Measurements from ENCODE around the gene PPID. TPM values are rescaled to one million over a fixed set of nuclear protein-coding genes. Genes with fewer than 3 reads are reported as not detected.

PPID gene
- total and polyA plus RNA-seq, 2 of the 13 experiments (the other 11 are each of a cell fraction or from before 2014, with no cell fraction given) = 15.4 to 63.4 TPM

DNA sequence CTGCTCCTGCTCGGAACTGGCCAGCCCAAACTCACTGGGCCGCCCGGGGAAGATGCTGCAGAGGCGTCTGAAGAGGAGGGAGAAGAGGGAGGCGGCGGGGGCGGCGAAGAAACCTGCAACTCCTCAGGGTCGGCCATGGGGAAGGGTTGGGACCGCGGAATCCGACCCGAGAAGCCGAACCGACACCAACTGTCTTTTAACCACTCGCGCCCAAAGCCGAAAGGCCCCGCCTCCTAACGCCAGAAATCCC is 51.6 kb downstream of the PPID start, which contains the start of gene C4orf46 (continued):
- TF ChIP-seq, protein P1, sequence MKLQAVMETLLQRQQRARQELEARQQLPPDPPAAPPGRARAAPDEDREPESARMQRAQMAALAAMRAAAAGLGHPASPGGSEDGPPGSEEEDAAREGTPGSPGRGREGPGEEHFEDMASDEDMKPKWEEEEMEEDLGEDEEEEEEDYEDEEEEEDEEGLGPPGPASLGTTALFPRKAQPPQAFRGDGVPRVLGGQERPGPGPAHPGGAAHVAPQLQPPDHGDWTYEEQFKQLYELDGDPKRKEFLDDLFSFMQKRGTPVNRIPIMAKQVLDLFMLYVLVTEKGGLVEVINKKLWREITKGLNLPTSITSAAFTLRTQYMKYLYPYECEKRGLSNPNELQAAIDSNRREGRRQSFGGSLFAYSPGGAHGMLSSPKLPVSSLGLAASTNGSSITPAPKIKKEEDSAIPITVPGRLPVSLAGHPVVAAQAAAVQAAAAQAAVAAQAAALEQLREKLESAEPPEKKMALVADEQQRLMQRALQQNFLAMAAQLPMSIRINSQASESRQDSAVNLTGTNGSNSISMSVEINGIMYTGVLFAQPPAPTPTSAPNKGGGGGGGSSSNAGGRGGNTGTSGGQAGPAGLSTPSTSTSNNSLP (IDR thresholded peaks at IDR 0.05; ENCODE audit: low read depth, low read length) = no peak
- TF ChIP-seq, protein P2, sequence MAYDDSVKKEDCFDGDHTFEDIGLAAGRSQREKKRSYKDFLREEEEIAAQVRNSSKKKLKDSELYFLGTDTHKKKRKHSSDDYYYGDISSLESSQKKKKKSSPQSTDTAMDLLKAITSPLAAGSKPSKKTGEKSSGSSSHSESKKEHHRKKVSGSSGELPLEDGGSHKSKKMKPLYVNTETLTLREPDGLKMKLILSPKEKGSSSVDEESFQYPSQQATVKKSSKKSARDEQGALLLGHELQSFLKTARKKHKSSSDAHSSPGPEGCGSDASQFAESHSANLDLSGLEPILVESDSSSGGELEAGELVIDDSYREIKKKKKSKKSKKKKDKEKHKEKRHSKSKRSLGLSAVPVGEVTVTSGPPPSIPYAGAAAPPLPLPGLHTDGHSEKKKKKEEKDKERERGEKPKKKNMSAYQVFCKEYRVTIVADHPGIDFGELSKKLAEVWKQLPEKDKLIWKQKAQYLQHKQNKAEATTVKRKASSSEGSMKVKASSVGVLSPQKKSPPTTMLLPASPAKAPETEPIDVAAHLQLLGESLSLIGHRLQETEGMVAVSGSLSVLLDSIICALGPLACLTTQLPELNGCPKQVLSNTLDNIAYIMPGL (CRISPR knock-in tag; IDR thresholded peaks at IDR 0.05; ENCODE audit: borderline replicate concordance in 1 of 2, low read depth in 1 of 2) = no peak
- TF ChIP-seq SIX4 (CRISPR knock-in tag; IDR thresholded peaks at IDR 0.05) = no peak
- 0 out of 2 replicates have a peak, but pooled peaks have one; percentile 51 for TF ChIP-seq ZNF446 (CRISPR knock-in tag; IDR thresholded peaks at IDR 0.05)
- no peak for TF ChIP-seq SNAI1 (CRISPR knock-in tag; IDR thresholded peaks at IDR 0.05; ENCODE audit: borderline replicate concordance)
- 0 out of 2 replicates have a peak, but pooled peaks have one; percentile 0 for TF ChIP-seq TP53 (CRISPR knock-in tag; conservative IDR thresholded peaks at IDR 0.05)
- TF ChIP-seq NFKB2 (CRISPR knock-in tag; IDR thresholded peaks at IDR 0.05; ENCODE audit: borderline replicate concordance) = no peak
- TF ChIP-seq, protein P3, sequence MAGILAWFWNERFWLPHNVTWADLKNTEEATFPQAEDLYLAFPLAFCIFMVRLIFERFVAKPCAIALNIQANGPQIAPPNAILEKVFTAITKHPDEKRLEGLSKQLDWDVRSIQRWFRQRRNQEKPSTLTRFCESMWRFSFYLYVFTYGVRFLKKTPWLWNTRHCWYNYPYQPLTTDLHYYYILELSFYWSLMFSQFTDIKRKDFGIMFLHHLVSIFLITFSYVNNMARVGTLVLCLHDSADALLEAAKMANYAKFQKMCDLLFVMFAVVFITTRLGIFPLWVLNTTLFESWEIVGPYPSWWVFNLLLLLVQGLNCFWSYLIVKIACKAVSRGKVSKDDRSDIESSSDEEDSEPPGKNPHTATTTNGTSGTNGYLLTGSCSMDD (CRISPR knock-in tag; IDR thresholded peaks at IDR 0.05) = no peak
- 0 out of 2 replicates have a peak, but pooled peaks have one; percentile 16 for TF ChIP-seq ZNF839 (CRISPR knock-in tag; IDR thresholded peaks at IDR 0.05; ENCODE audit: borderline replicate concordance)
- no peak for TF ChIP-seq JDP2 (CRISPR knock-in tag; IDR thresholded peaks at IDR 0.05; ENCODE audit: borderline replicate concordance)
- TF ChIP-seq, protein P4, sequence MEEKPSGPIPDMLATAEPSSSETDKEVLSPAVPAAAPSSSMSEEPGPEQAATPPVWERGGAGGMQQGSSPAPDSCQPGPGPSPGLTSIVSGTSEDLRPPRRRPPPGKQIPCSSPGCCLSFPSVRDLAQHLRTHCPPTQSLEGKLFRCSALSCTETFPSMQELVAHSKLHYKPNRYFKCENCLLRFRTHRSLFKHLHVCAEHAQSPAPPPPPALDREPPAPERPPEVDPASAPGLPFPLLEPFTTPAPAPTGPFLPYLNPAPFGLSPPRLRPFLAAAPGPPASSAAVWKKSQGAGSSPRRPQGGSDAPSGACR (CRISPR knock-in tag; IDR thresholded peaks at IDR 0.05) = no peak
- no peak for TF ChIP-seq TBX3 (IDR thresholded peaks at IDR 0.05; ENCODE audit: borderline replicate concordance)
- no peak for TF ChIP-seq XRCC5 (optimal IDR thresholded peaks at IDR 0.05; ENCODE audit: low read length)
- no peak for TF ChIP-seq TCF7 (IDR thresholded peaks at IDR 0.05; ENCODE audit: low read depth)
- peak; percentile 47 to 55; a peak in 3 of 4 replicates for TF ChIP-seq POLR2A (IDR thresholded peaks at IDR 0.05; ENCODE audit: insufficient read depth in 1 of 2, low read depth in 2 of 2, low read length in 2 of 2)
- TF ChIP-seq, protein P5, sequence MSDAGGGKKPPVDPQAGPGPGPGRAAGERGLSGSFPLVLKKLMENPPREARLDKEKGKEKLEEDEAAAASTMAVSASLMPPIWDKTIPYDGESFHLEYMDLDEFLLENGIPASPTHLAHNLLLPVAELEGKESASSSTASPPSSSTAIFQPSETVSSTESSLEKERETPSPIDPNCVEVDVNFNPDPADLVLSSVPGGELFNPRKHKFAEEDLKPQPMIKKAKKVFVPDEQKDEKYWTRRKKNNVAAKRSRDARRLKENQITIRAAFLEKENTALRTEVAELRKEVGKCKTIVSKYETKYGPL (CRISPR knock-in tag; IDR thresholded peaks at IDR 0.05) = no peak
- TF ChIP-seq, protein P6, sequence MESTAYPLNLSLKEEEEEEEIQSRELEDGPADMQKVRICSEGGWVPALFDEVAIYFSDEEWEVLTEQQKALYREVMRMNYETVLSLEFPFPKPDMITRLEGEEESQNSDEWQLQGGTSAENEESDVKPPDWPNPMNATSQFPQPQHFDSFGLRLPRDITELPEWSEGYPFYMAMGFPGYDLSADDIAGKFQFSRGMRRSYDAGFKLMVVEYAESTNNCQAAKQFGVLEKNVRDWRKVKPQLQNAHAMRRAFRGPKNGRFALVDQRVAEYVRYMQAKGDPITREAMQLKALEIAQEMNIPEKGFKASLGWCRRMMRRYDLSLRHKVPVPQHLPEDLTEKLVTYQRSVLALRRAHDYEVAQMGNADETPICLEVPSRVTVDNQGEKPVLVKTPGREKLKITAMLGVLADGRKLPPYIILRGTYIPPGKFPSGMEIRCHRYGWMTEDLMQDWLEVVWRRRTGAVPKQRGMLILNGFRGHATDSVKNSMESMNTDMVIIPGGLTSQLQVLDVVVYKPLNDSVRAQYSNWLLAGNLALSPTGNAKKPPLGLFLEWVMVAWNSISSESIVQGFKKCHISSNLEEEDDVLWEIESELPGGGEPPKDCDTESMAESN (CRISPR knock-in tag; conservative IDR thresholded peaks at IDR 0.05) = no peak
- TF ChIP-seq CHD2 (IDR thresholded peaks at IDR 0.05; ENCODE audit: low read depth, low read length) = no peak
- TF ChIP-seq HOXA5 (CRISPR knock-in tag; IDR thresholded peaks at IDR 0.05) = no peak
- TF ChIP-seq MBNL3 (CRISPR knock-in tag; conservative IDR thresholded peaks at IDR 0.05) = no peak
- TF ChIP-seq KDM4B (CRISPR knock-in tag; IDR thresholded peaks at IDR 0.05) = no peak
- no peak for TF ChIP-seq TCF7L2 (IDR thresholded peaks at IDR 0.05; ENCODE audit: low read depth, low read length)
- no peak for TF ChIP-seq KMT2B (CRISPR knock-in tag; IDR thresholded peaks at IDR 0.05)
- no peak for TF ChIP-seq ZNF850 (CRISPR knock-in tag; conservative IDR thresholded peaks at IDR 0.05)
- peak; percentile 95; the same call in 1 of the 2 replicates for TF ChIP-seq SIN3A (IDR thresholded peaks at IDR 0.05; ENCODE audit: borderline replicate concordance, low read depth, low read length)

Measured in HepG2 (cell line).